NAMALWA (cell line): ENCODE data around the gene ADGRG1.
"Not testable (repeated sequence)": the region's sequence is repeated elsewhere in the genome, so short reads cannot be mapped to it uniquely, and the experiment has no call there.

Source experiments
- DNase-seq: peaks from one replicate; pipeline ENCODE4 v3.0.0-alpha.2; 2015; ENCODE audit warnings: low spot score

The ADGRG1 gene

DNA sequence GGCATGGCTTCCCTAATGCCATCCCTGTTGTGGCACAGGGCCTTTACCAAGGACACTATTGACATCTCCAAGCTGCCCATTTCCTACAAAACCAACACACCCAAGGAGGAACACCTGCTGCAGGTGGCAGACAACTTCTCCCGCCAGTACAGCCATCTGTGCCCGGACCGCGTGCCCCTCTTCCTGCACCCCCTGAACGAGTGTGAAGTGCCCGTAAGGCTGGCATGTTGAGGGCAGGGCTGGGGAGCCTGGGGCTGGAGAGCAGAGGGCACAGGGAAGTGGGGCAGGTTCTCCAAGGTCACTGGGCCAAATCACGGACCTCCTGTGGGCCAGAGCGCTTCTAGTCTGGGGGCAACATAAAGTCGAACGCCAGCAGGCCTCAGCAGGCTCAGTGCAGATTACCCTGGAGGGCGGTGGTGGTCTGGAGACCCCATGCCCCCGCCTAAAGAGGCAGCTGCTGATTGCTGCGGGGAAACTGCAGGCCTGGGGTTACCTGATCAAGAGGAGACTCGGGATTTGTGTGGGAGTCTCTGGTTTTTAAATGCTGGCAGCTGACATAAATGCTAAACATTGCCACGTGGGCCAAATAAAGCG, 70.5 kb downstream of the ADGRG1 start:
- DNase-seq = no peak

DNA sequence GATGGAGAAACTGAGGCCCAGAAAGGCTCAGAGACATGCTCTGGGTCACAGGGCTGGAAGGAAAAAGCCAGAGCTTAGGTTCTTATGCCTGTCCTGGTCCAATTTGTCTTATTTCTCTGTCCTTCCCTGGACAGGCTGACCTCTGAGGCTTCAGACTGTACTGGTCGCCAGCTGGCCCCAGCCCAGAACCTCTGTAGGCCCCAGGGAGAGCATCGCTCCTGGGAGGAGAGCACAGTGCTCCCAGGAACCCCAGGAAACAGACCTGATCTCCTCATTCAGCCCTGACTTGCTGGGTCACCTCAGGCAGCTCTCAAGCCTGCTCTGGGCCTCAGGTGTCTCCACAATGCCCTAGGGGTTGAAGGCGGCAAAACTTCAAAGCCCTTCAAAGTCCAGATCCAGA, 71.1 kb downstream of the ADGRG1 start:
- DNase-seq = no peak

DNA sequence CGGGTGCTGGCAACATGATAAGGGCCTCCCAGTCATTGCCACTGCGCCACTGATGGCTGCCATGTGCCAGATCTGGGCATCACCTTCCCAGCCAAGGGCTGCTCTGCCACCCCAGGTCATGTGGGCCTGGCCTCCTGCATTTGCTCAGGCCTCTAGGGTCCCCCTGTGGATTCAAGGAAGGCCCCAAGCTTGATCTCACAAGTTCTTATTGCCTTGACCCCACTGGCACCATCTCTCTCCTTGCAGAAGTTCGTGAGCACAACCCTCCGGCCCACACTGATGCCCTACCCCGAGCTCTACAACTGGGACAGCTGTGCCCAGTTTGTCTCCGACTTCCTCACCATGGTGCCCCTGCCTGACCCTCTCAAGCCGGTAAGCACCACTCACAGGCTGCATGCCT, 71.5 kb downstream of the ADGRG1 start:
- no peak for DNase-seq

DNA sequence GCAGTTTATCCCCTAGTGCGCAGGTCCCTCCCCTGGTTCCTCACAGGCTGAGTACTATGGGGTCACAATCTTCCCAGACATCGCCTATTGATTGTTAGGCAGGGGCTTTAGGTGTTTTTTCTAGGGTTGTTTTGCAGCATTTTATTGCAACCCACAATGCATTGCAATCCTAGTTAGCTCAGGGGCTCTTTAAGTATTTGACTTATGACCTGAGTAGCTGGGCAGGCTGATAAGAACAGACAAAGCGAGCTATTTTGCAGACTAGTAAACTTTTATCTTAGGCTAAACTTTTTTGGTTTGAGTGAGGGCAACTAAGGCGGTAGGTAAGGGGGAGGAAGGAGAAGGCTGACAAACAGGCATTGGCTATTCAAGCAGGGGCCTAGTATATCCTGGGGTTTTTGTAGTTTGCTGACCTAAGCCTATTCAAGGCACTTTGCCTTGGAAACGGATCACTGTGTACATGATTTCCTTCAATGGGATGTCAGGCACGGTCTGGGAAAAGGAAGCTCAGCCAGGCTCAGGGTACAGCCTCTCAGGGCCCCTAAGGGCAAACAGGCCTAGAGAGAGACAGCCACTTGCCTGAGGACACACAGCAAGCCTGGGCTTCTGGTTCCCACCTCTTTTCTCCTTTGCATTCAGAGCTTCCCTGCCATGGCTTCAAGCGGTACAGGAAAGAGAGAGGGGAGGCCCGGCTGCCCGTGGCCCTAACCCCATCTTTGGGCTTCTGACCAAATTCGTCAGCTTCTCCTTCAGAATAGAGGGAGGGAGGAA, 72.5 kb downstream of the ADGRG1 start:
- DNase-seq = no peak

DNA sequence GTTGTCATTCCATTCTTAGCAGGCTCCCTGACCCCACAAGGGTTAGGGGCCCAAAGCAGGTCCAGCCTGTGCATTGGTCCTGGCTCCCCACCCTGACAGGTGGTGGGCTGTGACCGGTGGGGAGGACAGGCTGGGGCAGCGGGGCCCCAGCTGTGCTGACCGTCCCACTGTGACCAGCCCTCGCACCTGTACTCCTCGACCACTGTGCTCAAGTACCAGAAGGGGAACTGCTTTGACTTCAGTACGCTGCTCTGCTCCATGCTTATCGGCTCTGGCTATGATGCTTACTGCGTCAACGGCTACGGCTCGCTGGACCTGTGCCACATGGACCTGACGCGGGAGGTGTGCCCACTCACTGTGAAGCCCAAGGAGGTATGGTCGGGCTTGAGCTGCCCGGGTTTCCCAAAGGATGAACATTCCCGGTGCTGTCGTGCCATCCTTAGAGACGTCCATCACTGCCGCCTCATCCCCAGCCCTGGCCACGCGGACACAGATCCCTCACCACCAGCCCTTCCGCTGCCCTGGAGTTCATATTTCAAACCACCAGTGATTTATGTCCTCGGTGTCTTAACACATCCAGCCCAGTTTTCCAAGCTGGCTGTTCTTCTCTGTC, 73.4 kb downstream of the ADGRG1 start:
- DNase-seq = no peak

DNA sequence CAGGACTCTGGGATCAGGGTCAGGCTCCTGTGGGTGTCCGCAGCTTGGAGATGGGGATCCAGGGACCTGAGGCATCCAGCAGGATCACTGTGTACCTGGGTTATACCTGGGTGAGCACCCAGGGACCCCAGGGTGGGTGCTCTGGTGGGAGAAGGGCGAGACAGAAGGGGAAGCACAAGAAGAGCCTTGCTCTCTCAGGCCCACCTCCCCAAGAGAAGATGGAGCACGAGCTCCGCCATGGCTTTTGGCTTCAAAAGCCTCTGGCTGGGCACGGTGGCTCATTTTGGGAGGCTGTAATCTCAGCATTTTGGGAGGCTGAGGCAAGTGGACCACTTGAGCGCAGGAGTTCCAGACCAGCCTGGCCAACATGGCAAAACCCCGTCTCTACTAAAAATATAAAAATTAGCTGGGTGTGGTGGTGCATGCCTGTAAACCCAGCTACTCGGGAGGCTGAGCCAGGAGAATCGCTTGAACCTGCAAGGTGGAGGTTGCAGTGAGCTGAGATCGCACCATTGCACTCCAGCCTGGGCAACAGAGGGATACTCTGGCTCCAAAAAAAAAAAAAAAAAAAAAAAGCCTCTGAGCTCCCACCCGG, 75.1 kb downstream of the ADGRG1 start:
- no peak for DNase-seq

DNA sequence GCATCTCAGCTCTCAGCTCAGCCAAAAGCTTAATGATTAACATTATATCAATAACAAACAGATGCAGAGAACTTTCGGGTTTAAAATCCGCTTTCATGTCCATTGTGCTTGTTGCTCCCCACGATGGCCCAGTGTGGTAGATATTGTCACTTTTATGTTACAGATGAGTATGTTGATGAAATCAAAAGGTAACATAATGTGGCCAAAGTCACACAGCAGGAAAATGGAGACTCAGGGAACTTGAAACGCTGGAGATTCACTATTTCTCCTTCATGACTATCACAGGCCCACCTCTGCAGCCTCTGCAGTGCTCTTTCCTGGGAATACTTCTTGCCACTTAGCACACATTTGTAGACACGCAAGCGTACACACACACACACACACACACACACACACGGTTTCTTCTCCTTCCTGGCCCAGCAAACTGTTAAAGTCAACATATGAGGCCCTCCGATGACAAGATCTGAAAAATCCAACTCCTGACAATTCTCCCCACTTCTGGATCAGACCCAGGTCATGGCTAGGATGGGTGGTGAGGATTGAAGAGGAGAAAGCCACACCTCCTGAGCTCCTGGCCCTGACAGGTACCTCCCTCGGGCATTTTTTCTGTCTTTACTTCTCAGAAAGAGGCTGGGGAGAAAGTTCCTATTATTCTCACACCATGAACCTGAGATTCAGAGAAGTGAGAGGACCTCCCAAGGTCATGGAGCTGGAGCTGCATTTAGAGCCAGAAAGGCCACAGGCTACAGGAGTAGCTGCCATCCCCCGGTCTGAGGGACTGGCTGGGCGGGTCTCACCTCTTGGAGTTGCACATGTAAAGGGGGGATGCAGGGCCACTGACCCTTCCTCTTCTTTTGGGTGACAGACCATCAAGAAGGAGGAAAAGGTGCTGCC, 75.8 kb downstream of the ADGRG1 start:
- DNase-seq = no peak

DNA sequence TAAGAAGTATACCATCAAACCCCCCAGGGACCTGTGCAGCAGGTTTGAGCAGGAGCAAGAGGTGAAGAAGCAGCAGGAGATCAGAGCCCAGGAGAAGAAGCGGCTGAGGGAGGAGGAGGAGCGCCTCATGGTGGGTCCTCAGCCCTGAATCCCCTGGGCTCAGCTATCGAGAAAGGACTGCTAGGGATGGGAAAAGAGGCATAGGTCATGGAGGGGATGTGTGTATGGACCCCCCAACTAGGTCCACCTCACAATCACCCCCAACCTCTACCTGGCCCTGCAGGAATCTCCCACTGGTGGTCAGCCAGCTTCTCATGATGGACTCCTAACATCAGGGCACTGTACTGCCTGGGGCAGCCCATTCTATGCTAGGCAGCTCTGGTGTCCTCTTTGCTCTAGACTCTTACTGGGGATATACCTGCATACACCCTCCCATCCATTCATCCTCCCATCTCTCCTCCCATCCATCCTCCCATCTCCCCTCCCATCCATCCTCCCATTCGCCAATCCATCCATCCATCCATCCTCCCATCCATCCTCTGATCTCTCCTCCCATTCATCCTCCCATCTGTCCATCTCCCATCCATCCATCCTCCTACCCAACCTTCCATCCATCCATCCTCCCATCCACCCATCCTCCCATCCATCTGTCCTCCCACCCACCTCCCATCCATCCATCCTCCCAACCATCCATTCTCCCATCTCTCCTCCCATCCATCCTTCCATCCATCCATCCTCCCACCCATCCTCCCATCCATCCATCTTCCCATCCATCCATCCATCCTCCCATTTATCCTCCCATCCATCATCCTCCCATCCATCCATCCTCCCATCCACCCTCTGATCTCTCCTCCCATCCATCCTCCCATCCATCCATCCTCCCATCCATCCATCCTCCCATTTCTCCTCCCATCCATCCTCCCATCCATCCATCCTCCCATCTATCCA, 76.7 kb downstream of the ADGRG1 start:
- no peak for DNase-seq

DNA sequence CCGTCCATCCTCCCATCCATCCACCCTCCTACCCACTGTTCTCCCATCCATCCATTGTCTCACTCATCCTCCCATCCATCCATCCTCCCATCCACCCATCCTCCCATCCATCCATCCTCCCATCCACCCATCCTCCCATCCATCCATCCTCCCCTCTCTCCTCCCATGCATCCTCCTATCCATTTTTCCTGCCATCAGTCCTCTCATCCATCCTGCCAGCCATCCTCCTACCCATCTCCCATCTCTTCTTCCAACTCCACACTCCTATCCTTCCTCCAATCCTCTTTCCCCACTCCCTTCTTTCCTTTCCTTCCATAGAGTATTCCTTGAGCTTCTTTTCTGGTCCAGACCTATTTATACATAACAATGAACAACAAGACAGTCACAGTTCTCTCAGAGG, 78.3 kb downstream of the ADGRG1 start:
- DNase-seq = no peak

DNA sequence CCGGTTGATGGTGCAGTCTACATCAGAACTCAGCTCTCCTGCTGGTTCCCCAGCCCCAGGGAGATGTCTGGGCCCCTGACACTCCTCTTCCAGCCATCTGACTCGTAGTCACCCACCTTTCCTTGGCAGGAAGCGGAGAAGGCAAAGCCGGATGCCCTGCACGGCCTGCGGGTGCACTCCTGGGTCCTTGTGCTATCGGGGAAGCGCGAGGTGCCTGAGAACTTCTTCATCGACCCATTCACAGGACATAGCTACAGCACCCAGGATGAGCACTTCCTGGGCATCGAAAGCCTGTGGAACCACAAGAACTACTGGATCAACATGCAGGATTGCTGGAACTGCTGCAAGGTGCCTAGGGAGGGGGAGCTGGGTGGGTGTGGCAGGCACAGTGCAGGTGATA, 78.9 kb downstream of the ADGRG1 start:
- DNase-seq = no peak

DNA sequence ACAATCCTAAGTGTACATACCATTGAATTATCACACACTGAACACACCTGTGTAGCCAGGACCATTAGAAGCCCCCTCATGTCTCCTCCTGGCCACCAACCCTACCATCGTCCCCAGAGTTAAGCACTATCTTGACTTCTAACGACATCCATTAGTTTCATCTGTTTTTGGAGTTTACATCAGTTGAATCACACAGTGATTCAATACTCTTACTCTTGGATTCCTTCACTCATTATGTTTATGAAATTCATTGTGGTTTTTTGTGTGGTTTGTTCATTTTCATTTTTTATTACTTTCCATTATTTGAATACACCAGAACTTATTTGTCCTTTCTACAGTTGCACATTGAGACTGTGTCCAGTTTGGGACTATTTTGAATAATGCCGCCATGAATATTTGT, 79.7 kb downstream of the ADGRG1 start:
- no peak for DNase-seq

DNA sequence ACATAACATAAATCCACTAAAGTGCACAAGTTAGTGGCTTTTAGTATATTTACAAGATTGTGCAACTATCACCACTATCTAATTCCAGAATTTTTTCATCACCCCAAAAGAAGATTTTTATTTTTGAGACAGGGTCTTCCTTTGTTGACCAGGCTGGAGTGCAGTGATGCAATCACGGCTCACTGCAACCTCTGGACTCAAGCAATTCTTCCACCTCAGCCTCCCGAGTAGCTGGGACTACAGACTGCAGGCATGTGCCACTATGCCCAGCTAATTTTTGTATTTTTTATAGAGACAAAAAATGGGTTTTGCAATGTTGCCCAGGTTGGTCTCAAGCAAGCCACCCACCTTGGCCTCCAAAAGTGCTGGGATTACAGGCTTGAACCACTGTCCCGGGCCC, 81.2 kb downstream of the ADGRG1 start:
- DNase-seq = no peak

DNA sequence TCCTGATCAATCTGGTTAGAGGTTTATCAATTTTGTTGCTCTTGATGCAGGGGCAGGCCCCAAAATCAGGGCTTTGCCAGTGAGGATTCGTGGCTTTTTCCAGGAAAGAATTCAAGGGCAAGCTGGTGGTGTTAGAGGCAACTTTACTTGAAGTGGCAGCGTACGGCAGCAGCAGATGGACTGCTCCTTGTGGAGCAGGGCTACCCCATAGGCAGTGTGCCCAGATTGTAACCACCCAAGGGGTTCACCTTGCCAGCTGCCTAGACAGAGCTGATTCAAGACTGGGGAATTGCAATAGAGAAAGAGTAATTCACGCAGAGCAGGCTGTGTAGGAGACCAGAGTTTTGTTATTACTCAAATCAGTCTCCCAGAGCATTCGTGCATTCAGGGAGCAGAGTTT, 82.9 kb downstream of the ADGRG1 start:
- DNase-seq = no peak

DNA sequence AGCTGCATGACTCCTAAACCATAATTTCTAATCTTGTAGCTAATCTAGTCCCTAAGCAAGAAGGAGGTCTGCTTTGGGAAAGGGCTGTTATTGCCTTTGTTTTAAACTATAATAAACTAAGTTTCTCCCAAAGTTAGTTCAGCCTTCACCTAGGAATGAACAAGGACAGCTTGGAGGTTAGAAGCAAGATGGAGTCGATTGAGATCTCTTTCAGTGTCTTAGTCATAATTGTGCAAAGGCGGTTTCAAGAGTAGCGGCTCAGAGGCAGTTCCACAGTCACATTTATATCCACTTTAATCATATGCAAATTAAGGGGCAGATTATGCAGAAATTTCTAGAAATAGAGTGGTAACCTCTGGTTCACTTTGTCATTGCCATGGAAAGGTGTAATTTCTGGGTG, 83.6 kb downstream of the ADGRG1 start:
- DNase-seq = no peak

DNA sequence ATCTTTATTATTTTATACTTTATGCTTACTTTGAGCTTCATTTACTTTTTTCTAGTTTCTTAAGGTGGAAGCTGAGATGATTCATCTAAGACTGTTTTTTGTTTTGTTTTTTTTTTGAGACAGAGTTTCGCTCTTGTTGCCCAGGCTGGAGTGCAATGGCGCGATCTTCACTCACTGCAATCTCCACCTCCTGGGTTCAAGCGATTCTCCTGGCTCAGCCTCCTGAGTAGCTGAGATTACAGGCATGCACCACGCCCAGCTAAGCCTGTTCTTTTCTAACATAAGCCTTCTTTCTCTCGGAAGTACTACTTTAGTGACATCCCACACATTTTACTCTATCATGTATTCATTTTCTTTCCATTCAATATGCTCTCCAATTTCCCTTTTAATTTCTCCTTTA, 84.1 kb downstream of the ADGRG1 start:
- not testable (repeated sequence) for DNase-seq

DNA sequence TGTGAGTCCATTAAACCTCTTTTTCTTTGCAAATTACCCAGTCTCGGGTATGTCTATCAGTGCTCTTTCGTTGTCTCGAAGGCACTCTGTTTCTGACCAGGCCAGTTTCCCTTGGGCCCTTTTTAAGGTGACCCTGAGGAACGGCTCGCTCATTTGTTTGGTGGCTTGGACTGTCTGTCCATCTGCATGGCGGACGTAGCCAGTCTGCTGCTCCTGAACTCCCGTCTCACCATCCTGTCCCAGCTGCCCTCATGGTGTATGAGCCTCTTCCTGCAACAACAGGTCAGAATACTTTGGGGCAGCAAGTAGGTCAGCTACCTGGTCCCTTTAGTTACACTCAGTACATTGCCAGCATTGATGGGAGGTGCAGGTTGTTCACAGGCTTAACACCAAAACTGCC, 85.2 kb downstream of the ADGRG1 start:
- DNase-seq = no peak

DNA sequence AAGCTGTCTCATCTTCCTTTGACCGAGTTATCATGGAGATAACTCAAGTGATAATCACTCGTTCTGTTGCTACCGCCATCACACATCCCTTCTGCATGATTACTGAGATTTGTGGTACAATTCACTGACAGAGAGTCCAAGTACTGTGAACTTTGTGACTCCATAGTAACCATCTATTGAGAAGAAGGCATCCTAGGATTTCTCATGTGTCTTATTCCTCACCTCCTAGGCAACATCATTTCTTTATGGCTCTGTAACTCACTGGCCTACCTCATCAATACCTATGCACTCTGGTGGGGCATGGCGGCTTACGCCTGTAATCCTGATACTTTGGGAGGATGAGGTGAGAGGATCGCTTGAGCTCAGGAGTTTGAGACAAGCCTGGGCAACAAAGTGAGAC, 85.6 kb downstream of the ADGRG1 start:
- DNase-seq = no peak
